RKO (cell line): ENCODE measurements around the gene BECN2.
A peak's percentile ranks its signal among the peaks of the same experiment; 100 is the strongest.
"Not testable (repeated sequence)": the region's sequence is repeated elsewhere in the genome, so short reads cannot be mapped to it uniquely, and the experiment has no call there.

Source experiments
- DNase-seq: peaks from one replicate; pipeline ENCODE4 v3.0.0-alpha.2; 2016; ENCODE audit warnings: low spot score

BECN2 gene

DNA sequence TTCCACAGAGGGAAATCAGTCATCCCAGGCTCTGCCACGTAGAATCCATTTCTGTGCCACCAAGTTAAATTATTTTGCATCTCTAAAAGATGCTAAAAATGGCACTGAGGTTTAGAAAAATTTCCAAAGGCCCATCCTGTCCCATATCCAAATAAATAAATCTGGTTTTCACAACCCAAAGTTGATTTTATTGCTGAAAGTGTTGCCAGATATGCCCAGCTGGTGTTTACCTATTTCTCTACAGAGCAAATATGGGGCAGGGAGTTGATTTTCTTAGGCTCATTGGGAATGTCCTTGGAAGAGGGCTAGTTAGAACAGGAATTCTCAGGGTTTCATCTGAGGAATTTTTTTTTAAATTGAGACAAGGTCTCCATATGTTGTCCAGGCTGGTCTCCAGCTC lies 22.4 kb downstream of the BECN2 start:
- DNase-seq, result no peak

GRCh38 chr1:241985787-241986186 lies 28.2 kb downstream of the BECN2 start:
- peak; percentile 71 for DNase-seq

- not testable (repeated sequence) for DNase-seq
Observed at GRCh38 chr1:241988389-241988930, 30.9 kb downstream of the BECN2 start.

- peak; percentile 97 for DNase-seq
Observed at GRCh38 chr1:241990040-241990439, 32.5 kb downstream of the BECN2 start.

- DNase-seq, result peak; percentile 61
Observed at GRCh38 chr1:241992734-241993133, 35.2 kb downstream of the BECN2 start.

DNA sequence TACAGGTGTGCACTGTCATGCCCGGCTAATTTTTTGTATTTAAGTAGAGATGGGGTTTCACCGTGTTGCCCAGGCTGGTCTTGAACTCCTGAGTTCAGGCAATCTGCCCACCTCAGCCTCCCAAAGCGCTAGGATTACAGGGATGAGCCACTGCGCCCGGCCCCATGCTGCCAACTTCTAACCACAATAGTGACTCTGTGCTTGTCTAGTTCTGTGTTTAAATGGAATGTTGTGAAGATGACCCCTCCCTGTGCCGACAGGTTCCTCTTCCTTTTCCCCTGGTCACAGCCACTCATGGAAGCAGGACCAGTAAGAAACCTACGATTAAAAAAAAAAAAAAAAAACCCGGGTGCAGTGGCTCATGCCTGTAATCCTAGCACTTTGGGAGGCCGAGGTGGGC lies 36.6 kb downstream of the BECN2 start:
- peak; percentile 75 for DNase-seq

DNA sequence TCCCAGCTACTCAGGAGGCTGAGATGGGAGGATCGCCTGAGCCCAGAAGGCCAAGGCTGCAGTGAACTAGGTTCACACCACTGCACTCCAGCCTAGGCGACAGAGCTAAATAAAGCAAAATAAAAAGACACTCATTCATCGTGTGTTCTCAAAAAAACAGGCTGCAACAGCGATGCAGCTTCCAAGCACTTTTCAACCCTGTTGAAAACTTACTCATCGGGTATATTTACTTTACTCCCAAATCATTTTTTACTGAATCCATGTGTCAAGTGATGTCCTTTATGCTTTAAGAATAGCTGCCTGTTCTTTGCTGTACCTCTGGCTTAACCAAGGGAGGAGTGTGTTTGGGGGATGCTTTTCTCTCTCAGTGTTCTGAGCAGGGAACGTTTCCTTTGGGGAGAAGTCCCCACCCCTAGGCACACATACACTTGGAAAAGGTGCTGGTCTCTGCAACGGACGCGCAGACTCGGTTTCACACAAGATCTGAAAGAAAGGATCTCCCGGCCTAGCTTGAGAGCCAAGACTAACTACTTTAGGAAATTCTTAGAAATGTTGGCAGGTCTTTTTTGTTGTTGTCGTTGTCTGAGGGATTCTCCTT lies 39.9 kb downstream of the BECN2 start:
- DNase-seq, result no peak

GRCh38 chr1:241998412-241998921 lies 40.9 kb downstream of the BECN2 start:
- peak; percentile 100 for DNase-seq

- peak; percentile 81 for DNase-seq
Observed at GRCh38 chr1:241999026-241999425, 41.5 kb downstream of the BECN2 start, which contains the start of gene MAP1LC3C. Gene MAP1LC3C (minus strand): TSS chr1:241999098. CDS start chr1:241999008, 90 bp downstream.

GRCh38 chr1:242000434-242000833 lies 42.9 kb downstream of the BECN2 start:
- no peak for DNase-seq

DNA sequence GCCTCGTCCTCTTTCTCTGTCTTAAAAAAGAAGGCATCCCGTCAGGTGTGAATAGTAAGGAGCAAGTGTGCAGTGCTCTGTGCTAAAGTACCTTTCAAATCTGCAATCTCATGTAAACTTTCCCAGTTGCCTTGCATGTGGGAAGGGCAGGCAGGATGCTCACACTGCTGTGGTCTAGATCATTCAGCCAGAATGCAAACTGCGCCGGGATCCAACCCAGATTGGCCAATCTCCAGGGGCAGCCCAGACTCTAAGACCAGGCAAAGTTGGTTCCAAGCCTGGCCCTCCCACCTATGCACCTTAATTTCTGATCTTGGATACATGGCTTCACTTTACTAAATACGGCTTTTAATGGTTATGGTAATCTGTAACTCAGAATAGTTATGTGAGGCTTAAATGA lies 44.5 kb downstream of the BECN2 start:
- DNase-seq, result no peak

GRCh38 chr1:242002510-242002909 lies 44.9 kb downstream of the BECN2 start:
- no peak for DNase-seq

DNA sequence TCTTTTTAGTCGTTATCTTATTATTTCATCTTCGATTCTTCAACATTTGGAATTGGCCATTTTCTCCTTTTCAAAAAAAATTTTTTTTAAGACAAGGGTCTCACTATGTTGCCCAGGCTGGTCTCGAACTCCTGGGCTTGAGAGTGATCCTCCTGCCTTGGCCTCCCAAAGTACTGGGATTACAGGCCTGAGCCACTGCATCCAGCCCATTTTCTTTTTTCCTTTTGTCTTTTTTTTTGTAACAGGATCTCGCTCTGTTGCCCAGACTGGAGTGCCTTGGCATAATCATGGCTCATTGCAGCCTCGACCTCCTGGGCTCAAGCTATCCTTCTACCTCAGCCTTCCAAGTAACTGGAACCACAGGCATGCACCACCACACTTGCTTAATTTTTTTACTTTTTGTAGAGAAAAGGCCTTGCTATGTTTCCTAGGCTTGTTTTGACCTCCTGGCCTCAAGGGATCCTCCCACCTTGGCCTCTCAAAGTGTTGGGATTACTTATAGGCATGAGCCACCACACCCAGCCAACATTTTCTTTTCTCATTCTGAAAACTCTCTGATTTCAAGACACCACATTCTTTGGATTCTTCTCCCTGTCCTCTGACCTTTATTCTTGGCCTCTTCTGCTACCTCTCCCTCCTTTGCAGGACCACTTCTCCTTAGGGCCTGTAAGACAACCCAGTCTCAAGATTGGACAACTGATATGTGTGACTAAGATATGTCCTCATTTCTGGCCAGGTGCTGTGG lies 47.4 kb downstream of the BECN2 start:
- no peak for DNase-seq

- peak; percentile 92 for DNase-seq
Observed at GRCh38 chr1:242005866-242006535, 48.4 kb downstream of the BECN2 start.

DNA sequence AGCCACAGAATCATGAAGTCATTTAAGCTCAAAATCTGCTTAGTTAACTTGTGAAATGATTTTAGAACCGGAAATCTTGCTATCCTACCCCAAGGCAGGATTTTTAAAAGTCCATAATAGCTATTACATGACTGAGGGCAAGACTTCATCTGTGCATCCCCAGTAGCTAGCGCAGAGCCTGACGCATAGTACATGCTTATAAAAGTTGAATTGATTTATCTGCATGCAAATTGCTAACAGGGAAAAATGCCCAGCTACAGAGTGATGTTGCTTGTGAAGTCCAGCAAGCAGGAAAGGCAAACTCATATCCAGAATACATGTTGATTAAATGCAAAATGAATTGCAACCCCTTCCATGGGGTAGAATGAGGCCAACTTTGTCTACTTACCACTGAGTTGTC lies 49.4 kb downstream of the BECN2 start:
- DNase-seq, result no peak
